ENCODE measurements around the gene DOK7. TPM values are rescaled to one million over a fixed set of nuclear protein-coding genes. Genes with fewer than 3 reads are reported as not detected.

DOK7 gene
- polyA plus RNA-seq, 1 donor (not counting 4 experiments of a cell fraction or from before 2014, with no cell fraction given) = 0.13 TPM

DNA sequence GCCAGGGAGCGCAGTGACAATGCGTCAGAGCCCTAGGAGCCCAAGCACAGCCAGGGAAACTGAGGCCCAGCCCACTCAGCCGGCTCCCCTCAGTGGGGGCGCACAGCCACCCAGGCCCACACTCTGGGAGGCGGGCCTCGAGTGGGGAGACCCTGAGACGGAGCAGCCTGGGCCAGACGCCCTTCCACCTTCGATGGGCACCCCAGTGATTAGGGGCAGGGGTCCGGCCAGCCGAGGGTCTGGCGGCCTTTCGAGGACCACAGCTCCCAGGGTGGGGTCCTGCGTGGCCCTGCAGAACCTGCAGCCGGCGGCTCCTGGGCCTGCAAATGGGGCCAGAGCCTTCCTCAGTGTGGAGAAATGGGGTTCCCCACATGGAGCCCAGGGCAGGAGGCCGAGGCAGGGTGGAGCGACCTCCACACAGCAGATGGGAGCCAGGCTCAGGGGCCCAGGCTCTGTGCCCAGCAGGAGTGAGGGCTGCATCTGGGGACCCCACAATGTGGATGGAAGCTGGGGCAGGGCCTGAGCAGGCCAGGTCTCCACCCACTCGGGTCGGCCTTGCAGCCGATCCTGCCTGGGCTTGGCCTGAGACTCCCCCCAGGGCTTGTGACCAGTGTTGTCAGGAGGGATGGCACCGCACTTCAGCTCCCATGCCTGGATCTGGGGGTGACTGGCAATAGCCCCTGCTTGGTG lies 16.3 kb upstream of the DOK7 start:
- Histone ChIP-seq H3K9ac (ENCODE audit: control insufficient read depth, extremely low read depth, insufficient read depth, low read length) (no peak overlapping the region), H3K9me1 (ENCODE audit: control insufficient read depth, extremely low read depth, insufficient read depth, low read length) (no peaks in the 10 kb centered on the region), H3K36me3 (ENCODE audit: control insufficient read depth in 2 of 2, extremely low read depth in 1 of 2, insufficient read depth in 2 of 2, low read length in 2 of 2) (no peaks in the 10 kb centered on the region), H3K27ac (ENCODE audit: control insufficient read depth, insufficient read depth, low read length) (no peak overlapping the region), H3K4me2 (ENCODE audit: control insufficient read depth, extremely low read depth, insufficient read depth, low read depth, low read length) (no peak overlapping the region), H3K79me2 (ENCODE audit: control insufficient read depth, insufficient read depth, low read length) (no peaks in the 10 kb centered on the region), H3K27me3 (ENCODE audit: control insufficient read depth, extremely low read depth, insufficient read depth, low read length) (no peaks in the 10 kb centered on the region), H2AFZ (ENCODE audit: control insufficient read depth, low read length) (no peak overlapping the region), H4K20me1 (ENCODE audit: control insufficient read depth, extremely low read depth, insufficient read depth, low read length) (no peaks in the 10 kb centered on the region), H3K4me1 (ENCODE audit: control insufficient read depth, extremely low read depth, insufficient read depth, low read length) (peaks cover 1% of the 10 kb centered on the region), H3K4me3 (ENCODE audit: control insufficient read depth in 2 of 3, extremely low read depth in 1 of 3, insufficient read depth in 2 of 3, low read depth in 1 of 3, low read length in 3 of 3) (no peak overlapping the region), H3K9me3 (ENCODE audit: control insufficient read depth, low read depth, low read length) (no peaks in the 10 kb centered on the region)
- FAIRE-seq = no peak
- DNase-seq (ENCODE audit: low read depth, low spot score) = no peak
- dilution Hi-C loops (cut with MboI; ENCODE audit: extremely low pct_ligation_motif_present, low sequenced_read_pairs) = no loop called here
- TF ChIP-seq EZH2 (IDR thresholded peaks at IDR 0.05; ENCODE audit: low read length) = no peak
- TF ChIP-seq, protein P1, sequence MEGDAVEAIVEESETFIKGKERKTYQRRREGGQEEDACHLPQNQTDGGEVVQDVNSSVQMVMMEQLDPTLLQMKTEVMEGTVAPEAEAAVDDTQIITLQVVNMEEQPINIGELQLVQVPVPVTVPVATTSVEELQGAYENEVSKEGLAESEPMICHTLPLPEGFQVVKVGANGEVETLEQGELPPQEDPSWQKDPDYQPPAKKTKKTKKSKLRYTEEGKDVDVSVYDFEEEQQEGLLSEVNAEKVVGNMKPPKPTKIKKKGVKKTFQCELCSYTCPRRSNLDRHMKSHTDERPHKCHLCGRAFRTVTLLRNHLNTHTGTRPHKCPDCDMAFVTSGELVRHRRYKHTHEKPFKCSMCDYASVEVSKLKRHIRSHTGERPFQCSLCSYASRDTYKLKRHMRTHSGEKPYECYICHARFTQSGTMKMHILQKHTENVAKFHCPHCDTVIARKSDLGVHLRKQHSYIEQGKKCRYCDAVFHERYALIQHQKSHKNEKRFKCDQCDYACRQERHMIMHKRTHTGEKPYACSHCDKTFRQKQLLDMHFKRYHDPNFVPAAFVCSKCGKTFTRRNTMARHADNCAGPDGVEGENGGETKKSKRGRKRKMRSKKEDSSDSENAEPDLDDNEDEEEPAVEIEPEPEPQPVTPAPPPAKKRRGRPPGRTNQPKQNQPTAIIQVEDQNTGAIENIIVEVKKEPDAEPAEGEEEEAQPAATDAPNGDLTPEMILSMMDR (optimal IDR thresholded peaks at IDR 0.05 in 1 of 3, IDR thresholded peaks at IDR 0.05 in 1 of 3, conservative IDR thresholded peaks at IDR 0.05 in 1 of 3; ENCODE audit: extremely low read depth in 1 of 3, insufficient read depth in 2 of 3, low read length in 3 of 3) = no peak

DNA sequence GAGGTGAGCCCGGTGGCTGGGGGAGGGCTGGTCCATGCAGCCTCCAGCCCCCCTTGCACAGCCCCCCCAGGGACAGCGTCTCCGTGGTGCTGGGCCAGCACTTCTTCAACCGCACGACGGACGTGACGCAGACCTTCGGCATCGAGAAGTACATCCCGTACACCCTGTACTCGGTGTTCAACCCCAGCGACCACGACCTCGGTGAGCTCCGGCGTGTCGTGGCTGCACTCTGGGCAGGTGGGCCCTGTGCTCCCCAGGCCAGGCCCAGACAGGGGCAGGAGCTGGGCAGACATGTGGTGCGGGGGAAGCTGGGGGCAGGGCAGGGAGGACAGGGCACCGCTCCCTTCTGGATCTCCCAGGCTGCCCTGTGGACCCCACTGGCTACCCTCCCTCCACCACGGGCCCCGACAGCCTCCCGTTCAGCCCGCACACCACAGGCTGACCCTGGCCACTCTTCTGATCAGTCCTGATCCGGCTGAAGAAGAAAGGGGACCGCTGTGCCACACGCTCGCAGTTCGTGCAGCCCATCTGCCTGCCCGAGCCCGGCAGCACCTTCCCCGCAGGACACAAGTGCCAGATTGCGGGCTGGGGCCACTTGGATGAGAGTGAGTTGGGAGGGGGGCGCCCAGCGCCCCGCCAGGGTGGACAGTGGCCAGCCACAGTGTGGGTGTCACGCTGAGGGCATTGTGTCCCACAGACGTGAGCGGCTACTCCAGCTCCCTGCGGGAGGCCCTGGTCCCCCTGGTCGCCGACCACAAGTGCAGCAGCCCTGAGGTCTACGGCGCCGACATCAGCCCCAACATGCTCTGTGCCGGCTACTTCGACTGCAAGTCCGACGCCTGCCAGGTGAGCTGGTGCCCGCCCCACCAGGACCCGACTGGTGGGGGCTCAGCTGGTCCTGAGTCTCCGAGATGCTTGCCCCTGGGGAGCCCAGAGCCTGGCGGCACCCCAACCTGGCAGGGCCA lies 15.4 kb upstream of the DOK7 start:
- Histone ChIP-seq H3K36me3 (ENCODE audit: control insufficient read depth in 2 of 2, extremely low read depth in 1 of 2, insufficient read depth in 2 of 2, low read length in 2 of 2) (no peaks in the 10 kb centered on the region), H4K20me1 (ENCODE audit: control insufficient read depth, extremely low read depth, insufficient read depth, low read length) (no peaks in the 10 kb centered on the region), H3K9me3 (ENCODE audit: control insufficient read depth, low read depth, low read length) (no peaks in the 10 kb centered on the region), H3K4me3 (ENCODE audit: control insufficient read depth in 2 of 3, extremely low read depth in 1 of 3, insufficient read depth in 2 of 3, low read depth in 1 of 3, low read length in 3 of 3) (no peak overlapping the region), H2AFZ (ENCODE audit: control insufficient read depth, low read length) (no peak overlapping the region), H3K9me1 (ENCODE audit: control insufficient read depth, extremely low read depth, insufficient read depth, low read length) (no peaks in the 10 kb centered on the region), H3K79me2 (ENCODE audit: control insufficient read depth, insufficient read depth, low read length) (no peaks in the 10 kb centered on the region), H3K27me3 (ENCODE audit: control insufficient read depth, extremely low read depth, insufficient read depth, low read length) (no peaks in the 10 kb centered on the region), H3K27ac (ENCODE audit: control insufficient read depth, insufficient read depth, low read length) (no peak overlapping the region), H3K4me1 (ENCODE audit: control insufficient read depth, extremely low read depth, insufficient read depth, low read length) (peaks cover 3% of the 10 kb centered on the region), H3K4me2 (ENCODE audit: control insufficient read depth, extremely low read depth, insufficient read depth, low read depth, low read length) (no peak overlapping the region), H3K9ac (ENCODE audit: control insufficient read depth, extremely low read depth, insufficient read depth, low read length) (no peak overlapping the region)
- DNase-seq (ENCODE audit: low read depth, low spot score) (no peak), FAIRE-seq (no peak)
- no peak for TF ChIP-seq EZH2 (IDR thresholded peaks at IDR 0.05; ENCODE audit: low read length)
- TF ChIP-seq, protein P1 (optimal IDR thresholded peaks at IDR 0.05 in 1 of 3, IDR thresholded peaks at IDR 0.05 in 1 of 3, conservative IDR thresholded peaks at IDR 0.05 in 1 of 3; ENCODE audit: extremely low read depth in 1 of 3, insufficient read depth in 2 of 3, low read length in 3 of 3) = no peak
- dilution Hi-C loops (cut with MboI; ENCODE audit: extremely low pct_ligation_motif_present, low sequenced_read_pairs) = no loop called here
